ENCODE data around the gene TBK1.

TBK1 gene

DNA sequence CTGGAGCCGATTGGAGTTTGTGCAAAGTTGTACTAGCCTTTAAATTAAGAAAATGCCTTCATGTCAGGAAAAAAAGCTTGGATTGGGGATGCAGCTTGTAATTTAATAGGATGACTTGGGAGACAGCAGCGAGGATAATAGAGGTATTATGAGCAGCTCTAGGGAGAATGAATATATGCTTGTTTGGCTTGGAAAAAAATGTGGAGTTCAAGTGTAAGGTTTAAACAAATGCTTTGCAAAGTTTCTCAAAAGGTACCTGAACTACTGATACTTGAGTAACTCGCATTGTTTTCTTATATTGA lies 93.1 kb downstream of the TBK1 start:
- DNase-seq (ENCODE audit: low spot score), result no peak

- no peak for DNase-seq (ENCODE audit: low spot score)
Measured at GRCh38 chr12:64549108-64549507, 97.2 kb downstream of the TBK1 start.

DNA sequence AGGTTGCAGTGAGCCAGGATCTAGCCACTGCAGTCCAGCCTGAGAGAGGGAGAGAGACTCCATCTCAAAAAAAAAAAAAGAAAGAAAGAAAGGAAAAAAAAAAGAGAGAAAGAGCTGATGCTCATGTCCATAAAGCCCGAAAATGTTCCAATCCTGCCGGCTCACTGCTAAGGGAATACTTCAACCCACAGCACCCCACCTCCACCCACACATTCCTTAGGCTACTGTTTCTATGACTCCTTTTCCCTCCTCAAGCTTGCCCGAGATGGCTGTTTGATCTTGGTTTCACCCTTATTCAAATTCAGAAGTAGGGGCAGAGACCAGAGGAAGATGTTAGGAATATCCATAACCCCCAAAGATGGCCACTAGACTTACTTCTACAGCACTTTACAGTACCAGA lies 98.8 kb downstream of the TBK1 start:
- DNase-seq (ENCODE audit: low spot score), result no peak

DNA sequence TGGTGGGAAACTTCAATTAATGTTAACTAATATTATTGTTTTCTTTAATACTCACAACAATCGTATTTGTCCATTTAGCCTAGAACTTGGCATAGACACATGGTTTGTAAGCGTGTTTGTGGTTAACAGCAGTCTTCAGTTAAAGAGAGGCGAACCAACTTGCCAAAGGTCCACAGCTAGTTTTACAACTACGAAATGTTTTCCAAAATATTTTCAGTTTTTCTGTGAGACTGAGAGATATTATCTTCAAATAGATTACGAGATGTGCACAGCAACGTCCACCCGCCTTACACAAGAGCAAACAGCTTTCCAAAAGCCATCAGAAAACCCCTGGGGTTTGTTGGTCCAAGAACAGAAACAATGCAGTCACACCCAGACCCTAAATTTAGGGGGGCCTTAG lies 99.8 kb downstream of the TBK1 start:
- no peak for DNase-seq (ENCODE audit: low spot score)

Measured in globus pallidus (tissue), 1 donor.